ENCODE measurements around the gene RAB3GAP2. TPM values are rescaled to one million over a fixed set of nuclear protein-coding genes. Genes with fewer than 3 reads are reported as not detected.

RAB3GAP2 gene
- total RNA-seq, 4 donors from 2014 or later, result 37.0 to 53.1 (median 42.9) TPM

DNA sequence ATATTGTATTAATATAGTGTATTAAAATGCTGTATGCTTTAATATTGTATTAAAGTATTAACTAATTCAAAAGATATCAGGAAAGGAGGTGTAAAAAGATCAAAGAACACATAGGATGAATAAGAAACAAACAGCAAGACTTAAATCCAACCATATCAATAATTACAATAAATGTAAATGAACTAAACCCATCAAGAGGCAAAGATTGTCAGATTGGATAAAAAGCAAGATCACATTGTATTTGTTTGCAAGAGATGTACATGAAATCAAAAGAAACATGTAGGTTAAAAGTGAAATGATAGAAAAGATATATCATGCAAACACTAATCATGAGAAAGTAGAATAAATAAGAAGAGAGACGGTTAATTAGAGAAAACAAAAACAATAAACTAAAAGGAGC, 34.1 kb upstream of the RAB3GAP2 start:
- intact Hi-C loops (cut with DNase I), result no loop called here
- no peak for DNase-seq
- H3K36me3 ChIP-seq, result no peaks in the 10 kb centered on the region
- H3K9me3 ChIP-seq, result no peaks in the 10 kb centered on the region
- peaks cover 3% of the 10 kb centered on the region in 2 donors for H3K4me1 ChIP-seq
- TF ChIP-seq POLR2A (IDR thresholded peaks at IDR 0.05), result no peak
- TF ChIP-seq, protein P1, sequence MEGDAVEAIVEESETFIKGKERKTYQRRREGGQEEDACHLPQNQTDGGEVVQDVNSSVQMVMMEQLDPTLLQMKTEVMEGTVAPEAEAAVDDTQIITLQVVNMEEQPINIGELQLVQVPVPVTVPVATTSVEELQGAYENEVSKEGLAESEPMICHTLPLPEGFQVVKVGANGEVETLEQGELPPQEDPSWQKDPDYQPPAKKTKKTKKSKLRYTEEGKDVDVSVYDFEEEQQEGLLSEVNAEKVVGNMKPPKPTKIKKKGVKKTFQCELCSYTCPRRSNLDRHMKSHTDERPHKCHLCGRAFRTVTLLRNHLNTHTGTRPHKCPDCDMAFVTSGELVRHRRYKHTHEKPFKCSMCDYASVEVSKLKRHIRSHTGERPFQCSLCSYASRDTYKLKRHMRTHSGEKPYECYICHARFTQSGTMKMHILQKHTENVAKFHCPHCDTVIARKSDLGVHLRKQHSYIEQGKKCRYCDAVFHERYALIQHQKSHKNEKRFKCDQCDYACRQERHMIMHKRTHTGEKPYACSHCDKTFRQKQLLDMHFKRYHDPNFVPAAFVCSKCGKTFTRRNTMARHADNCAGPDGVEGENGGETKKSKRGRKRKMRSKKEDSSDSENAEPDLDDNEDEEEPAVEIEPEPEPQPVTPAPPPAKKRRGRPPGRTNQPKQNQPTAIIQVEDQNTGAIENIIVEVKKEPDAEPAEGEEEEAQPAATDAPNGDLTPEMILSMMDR (IDR thresholded peaks at IDR 0.05), result no peak
- 97 to 98% methylated on average over 1 of the region's 1 CpG for WGBS, 2 donors
- H3K27ac ChIP-seq, result no peak overlapping the region
- H3K27me3 ChIP-seq, result no peaks in the 10 kb centered on the region
- H3K4me3 ChIP-seq (replicated peaks in 1 of 3), result no peak overlapping the region

DNA sequence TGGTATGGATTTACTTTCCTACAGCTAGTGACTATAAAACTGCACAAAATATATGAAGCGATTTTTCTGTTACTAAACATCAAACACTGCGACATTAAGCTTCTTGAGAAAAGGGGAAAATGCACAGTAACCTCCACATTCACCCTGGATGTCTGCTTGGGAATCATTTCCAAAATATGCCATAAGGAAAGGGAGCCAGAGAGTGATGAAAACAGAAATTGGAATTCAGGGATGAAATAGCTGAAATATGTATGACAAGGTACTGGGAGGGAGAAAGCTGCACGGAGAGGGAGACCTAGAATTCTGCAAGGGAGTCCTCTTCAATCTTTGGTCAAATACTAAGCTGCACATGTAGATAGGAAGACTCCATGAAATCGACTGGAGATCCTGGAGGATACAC, 31.6 kb upstream of the RAB3GAP2 start:
- TF ChIP-seq POLR2A (IDR thresholded peaks at IDR 0.05), result no peak
- TF ChIP-seq, protein P1 (IDR thresholded peaks at IDR 0.05), result no peak
- WGBS, 2 donors, result 92 to 93% methylated on average over 4 of the region's 4 CpGs
- intact Hi-C loops (cut with DNase I), result no loop called here

DNA sequence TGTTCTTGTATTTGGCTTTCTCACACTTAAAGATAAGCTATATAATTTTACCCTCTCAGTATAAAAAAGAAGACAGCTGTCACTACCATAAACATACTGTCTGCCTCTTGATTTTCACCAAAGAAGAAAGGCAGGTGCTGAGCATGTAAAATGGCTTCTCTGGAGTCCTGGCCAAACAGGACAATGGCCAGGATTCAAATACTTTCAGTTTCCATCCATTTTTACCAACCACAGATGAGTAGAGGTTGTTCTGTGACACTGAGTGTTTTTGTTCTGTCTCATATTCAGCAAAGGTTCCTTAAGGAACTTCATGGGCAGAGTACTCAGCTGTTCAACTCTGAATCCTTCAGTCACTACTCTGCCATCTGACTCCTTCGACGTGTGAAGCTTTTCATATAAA, 29.4 kb upstream of the RAB3GAP2 start:
- H3K9me3 ChIP-seq, result no peaks in the 10 kb centered on the region
- no peak for TF ChIP-seq POLR2A (IDR thresholded peaks at IDR 0.05)
- TF ChIP-seq, protein P1 (IDR thresholded peaks at IDR 0.05), result no peak
- H3K27me3 ChIP-seq, result no peaks in the 10 kb centered on the region
- peaks cover 10 to 16% of the 10 kb centered on the region in 2 donors for H3K4me1 ChIP-seq
- H3K4me3 ChIP-seq (replicated peaks in 1 of 3), result no peak overlapping the region
- WGBS, 2 donors, result 36 to 39% methylated on average over 2 of the region's 2 CpGs
- intact Hi-C loops (cut with DNase I), result no loop called here
- no peaks in the 10 kb centered on the region for H3K36me3 ChIP-seq
- H3K27ac ChIP-seq, result peak overlapping the region; percentile 80 to 92 (median 84)
- no peak for DNase-seq

More for the DNA sequence above, 31.6 kb upstream of the RAB3GAP2 start:
- Histone ChIP-seq H3K4me3 (replicated peaks in 1 of 3) (no peak overlapping the region), H3K36me3 (no peaks in the 10 kb centered on the region), H3K27ac (no peak overlapping the region), H3K4me1 (peaks cover 10 to 16% of the 10 kb centered on the region in 2 donors), H3K27me3 (no peaks in the 10 kb centered on the region), H3K9me3 (no peaks in the 10 kb centered on the region)
- DNase-seq, result no peak

DNA sequence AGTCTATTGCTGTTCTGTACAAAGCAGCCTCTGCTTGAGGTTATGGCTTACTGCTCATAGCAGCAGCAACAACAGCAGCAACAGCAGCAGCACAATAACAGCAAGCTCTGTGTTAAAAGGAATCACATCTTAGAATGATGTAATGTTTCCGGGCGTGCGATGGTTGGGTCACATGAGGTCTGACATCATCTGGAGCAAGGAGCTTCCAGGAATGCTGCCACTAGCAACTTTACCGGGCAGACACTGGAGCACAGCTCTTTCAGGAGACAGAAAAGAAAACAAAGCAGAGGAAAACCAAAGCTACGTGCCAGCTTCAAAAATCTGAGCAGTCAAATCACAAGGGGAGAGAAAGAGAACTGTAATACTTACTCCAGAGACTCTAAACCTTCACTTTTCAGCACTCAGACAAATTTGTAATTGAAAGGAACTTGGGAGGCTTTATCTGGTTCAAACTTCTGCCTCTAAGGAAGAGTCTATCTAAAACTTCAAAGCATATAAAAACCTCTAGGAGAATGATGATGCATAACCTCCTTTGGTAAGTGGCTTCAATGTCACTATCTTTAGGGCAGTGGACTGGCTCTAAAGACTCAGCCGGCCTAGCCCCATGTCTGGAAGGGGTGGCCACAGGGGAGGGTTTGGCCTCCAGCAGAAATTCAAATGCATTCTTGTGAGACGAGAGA, 28.3 kb upstream of the RAB3GAP2 start:
- no peaks in the 10 kb centered on the region for H3K36me3 ChIP-seq
- intact Hi-C loops (cut with DNase I), result no loop called here
- peak in 1 of 2 donors; percentile 61 for TF ChIP-seq POLR2A (IDR thresholded peaks at IDR 0.05)
- TF ChIP-seq, protein P1 (IDR thresholded peaks at IDR 0.05), result no peak
- peak overlapping the region; percentile 80 to 92 (median 84) for H3K27ac ChIP-seq
- peak; percentile 90 to 92 for DNase-seq
- no peaks in the 10 kb centered on the region for H3K27me3 ChIP-seq
- H3K4me3 ChIP-seq (replicated peaks in 1 of 3), result no peak overlapping the region
- H3K4me1 ChIP-seq, result peaks cover 10 to 16% of the 10 kb centered on the region in 2 donors
- no peaks in the 10 kb centered on the region for H3K9me3 ChIP-seq
- WGBS, 2 donors, result 13 to 18% methylated on average over 7 of the region's 7 CpGs

DNA sequence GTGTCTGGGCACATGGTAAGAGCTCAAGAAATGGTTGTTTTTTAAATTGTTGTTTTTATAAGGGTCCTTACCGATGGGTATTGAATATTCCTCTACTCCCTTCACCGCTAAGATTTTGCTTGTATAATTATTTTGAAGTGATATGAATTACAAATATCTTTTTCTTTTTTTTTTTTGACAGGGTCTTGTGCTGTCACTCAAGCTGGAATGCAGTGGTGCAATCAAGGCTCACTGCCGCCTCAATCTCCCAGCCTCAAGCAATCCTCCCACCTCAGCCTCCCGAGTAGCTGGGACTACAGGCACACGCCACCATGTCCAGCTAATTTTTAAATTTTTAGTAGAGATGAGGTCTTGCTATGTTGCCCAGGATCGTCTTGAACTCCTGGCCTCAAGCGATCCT, 27.1 kb upstream of the RAB3GAP2 start:
- WGBS, 2 donors, result 93 to 96% methylated on average over 7 of the region's 7 CpGs
- Histone ChIP-seq H3K4me1 (peaks cover 10 to 16% of the 10 kb centered on the region in 2 donors), H3K4me3 (replicated peaks in 1 of 3) (no peak overlapping the region), H3K36me3 (no peaks in the 10 kb centered on the region), H3K27me3 (no peaks in the 10 kb centered on the region), H3K9me3 (no peaks in the 10 kb centered on the region), H3K27ac (no peak overlapping the region)
- DNase-seq, result no peak
- intact Hi-C loops (cut with DNase I), result no loop called here
- TF ChIP-seq, protein P1 (IDR thresholded peaks at IDR 0.05), result no peak
- TF ChIP-seq POLR2A (IDR thresholded peaks at IDR 0.05), result no peak

Data from thyroid gland (tissue), 4 donors.